ELR (cell line): ENCODE data around the gene CSTF3.
"Not testable (repeated sequence)": the region's sequence is repeated elsewhere in the genome, so short reads cannot be mapped to it uniquely, and the experiment has no call there.

Experiments used
- DNase-seq: peaks from one replicate; pipeline ENCODE4 v3.0.0-alpha.2; 2015; ENCODE audit warnings: low read depth

CSTF3 gene

GRCh38 chr11:33161120-33162005, at the start of gene CSTF3:
CSTF3 (minus strand) TSS chr11:33161480; CDS start chr11:33161325, 155 bp downstream.
- peak; percentile 99 for DNase-seq

- DNase-seq: no peak
Observed at GRCh38 chr11:33208150-33208549, 46.9 kb upstream of the CSTF3 start.

- no peak for DNase-seq
Observed at GRCh38 chr11:33207408-33207985, 46.2 kb upstream of the CSTF3 start.

DNA sequence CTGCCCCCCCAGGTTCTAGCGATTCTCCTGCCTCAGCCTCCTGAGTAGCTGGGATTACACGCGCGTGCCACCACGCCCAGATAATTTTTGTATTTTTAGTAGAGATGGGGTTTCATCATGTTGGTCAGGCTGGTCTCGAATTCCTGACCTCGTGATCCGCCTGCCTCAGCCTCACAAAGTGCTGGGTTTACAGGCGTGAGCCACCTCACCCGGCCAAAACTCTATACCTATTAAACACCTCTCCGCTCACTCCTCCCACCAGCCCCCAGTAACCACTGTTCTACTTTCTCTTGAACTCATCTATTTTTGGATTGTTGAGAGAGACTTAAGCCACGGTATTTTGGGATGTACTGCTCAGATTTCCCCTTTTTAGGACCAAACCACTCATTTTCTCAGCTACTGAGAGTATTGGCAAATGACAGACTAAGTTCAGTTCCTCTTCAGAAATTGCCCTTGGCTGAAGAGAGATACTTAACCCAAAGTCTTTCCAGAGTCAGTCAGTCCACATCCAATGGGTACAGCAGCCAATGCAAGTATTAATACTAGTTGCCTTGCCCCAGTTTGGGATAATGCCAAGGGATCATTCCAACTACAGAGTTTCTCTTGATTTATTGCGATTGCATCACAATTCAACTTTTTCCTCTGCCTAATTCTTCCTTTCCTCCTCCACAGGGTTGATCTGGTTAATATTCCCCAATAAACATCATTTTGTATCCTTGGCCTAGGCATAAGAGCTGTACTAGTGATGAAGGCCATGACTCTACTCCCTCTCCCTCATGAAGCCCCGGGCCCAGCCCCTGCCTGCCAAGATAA, 36.8 kb upstream of the CSTF3 start:
- DNase-seq: no peak

DNA sequence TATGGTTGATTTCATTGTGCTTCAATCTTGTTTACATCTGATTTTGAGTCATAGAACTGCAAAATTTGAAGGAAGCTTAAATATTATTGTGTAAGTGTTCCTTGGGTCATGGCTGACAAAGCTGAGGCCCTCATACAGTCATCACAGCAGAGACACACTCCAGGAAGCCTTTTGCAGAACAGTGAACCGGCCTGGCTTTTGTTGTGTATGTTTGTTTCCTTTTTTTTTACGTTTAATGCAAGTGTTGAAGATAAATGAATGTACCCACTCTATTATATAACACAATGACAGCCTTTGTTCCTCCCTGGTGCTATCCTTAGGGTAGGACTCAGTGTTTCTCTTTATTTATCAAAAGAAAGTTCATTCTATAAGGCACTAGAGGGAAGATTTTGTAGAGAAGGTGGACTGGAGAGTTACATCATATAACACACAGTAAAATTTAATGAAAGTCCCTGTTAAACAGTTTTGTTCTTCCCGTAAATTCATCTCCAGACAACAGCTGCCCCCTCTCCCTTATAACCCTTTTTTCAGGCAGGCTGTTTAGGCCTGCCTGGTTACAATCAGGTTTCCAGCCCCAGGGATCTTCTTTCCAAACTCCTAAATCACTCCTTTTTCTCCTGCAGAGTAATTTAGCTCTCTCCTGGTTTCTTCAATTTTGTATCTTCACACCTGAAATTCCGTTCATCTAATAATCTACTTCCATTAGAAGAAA, 34.3 kb upstream of the CSTF3 start:
- DNase-seq: peak; percentile 29

DNA sequence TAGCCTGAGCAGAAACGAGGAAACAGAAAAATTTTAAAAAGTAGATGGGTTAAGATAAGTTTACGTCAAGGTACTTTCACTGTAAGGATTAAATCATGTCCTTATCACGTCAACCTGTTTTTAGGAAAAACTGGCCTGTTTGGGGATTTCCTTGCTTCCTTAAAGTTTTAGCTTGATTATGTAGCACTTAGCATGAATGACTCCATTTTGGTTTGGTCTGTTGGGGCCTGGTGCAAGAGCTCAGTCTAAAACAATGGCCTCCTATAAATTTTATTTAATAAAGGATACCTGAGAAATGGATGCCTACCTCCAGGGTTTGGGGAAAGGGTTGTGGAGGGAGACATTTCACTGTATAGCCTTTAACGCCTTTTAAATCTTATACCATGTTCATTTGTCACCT, 33.2 kb upstream of the CSTF3 start:
- DNase-seq: no peak

- no peak for DNase-seq
Observed at GRCh38 chr11:33191467-33191866, 30.2 kb upstream of the CSTF3 start.

- DNase-seq: no peak
Observed at GRCh38 chr11:33187998-33188722, 26.9 kb upstream of the CSTF3 start.

GRCh38 chr11:33185756-33186155, 24.5 kb upstream of the CSTF3 start:
- DNase-seq: no peak

- DNase-seq: no peak
Observed at GRCh38 chr11:33182246-33182878, 21.1 kb upstream of the CSTF3 start.

GRCh38 chr11:33179348-33179803, 18.1 kb upstream of the CSTF3 start:
- peak; percentile 17 for DNase-seq

DNA sequence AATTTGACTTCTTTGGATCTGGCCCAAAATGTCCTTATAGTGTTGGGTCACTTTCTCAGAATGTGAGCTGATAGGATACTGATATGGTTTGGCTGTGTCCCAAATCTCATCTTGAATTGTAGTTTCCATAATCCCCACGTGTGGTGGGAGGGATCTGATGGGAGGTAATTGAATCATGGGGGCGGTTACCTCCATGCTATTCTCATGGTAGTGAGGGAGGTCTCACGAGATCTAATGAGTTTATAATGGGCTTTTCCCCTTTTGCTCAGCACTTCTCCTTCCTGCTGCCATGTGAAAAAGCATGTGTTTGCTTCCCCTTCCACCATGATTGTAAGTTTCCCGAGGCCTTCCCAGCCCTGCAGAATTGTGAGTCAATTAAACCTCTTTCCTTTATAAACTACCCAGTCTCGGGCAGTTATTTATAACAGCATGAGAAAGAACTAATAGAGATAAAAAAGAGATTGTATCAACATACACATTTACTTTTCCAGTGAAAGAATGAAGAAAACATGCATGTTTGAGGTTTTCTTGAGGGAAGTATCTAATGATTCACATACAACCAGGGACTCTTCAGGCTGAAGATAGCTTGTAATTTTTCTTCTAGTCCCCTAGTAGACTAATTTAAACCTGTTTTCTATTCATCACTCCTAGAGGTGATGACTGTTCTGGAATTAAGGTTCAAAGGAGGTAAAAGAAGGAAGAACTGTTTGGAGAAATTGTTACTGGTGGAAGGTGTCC, 17.3 kb upstream of the CSTF3 start:
- DNase-seq: no peak

GRCh38 chr11:33177676-33178336, 16.5 kb upstream of the CSTF3 start:
- DNase-seq: no peak

DNA sequence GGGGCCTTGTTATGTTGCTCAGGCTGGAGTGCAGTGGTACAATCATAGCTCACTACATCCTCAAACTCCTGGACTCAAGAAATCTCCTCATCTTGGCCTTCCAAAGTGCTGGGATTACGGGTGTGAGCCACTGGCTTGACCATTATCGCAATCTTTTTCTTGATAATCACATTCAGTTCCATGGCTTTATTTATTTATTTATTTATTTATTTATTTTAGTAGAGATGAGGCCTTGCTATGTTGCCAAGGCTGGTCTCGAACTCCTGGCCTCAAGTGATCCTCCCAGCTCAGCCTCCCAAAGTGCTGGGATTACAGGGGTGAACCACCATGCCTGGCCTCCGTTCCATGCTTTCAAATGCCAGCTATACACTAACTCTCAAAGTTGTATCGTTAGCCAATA, 15.5 kb upstream of the CSTF3 start:
- not testable (repeated sequence) for DNase-seq

DNA sequence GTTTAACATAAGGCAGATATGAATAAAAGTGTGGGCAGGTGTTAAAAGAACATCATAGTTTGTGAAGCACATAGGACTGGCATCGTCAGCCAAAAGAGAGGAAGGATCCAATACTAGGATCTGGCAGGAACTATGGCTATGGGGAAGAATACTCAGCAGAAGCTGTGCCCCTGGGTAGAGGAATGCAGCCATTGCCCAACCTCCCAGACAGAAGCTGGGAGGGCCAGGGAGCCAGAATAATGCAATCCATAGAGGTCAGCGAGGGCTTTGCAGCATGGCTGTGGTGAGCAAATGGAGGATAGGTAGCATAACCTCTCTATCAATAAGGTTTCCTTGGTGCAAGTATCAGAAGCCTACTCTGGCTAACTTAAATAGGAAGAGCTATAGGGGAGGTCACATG, 11.7 kb upstream of the CSTF3 start:
- DNase-seq: no peak

DNA sequence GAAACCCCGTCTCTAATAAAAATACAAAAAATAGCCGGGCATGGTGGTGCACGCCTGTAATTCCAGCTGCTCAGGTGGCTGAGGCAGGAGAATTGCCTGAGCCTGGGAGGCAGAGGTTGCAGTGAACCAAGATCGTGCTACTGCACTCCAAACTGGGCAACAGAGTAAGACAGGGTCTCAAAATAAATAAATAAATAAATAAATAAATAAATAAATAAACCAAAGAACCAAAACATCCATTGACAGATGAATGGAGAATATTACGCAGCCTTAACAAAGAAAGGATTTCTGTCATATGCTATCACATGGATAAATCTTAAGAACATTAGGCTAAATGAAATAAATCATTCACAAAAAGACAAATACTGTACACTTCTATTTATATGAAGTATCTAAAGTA, 11.1 kb upstream of the CSTF3 start:
- no peak for DNase-seq

DNA sequence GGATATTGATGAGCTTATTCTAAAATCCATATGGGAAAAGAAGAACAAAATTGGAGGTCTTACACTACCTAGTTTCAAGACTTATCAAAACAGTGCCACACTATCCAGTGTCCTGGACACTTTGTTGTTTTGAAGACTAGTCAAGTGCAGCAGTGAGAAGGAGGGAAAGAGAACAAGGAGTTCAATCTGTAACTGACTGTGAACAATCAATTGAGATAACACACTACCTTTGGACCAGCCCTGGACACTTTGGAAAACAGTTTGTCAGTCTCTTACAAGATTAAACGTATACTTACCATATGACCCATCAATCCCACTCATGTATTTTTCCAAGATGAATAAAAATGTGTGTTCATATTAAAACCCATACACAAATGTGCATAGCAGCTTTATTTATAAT, 10.0 kb upstream of the CSTF3 start:
- no peak for DNase-seq

GRCh38 chr11:33168709-33169200, 7.5 kb upstream of the CSTF3 start:
- DNase-seq: no peak

- no peak for DNase-seq
Observed at GRCh38 chr11:33162831-33163230, 1.6 kb upstream of the CSTF3 start.
